ENCODE measurements around the gene PDE4B.

PDE4B gene

GRCh38 chr1:66372522-66373101 is 579.9 kb downstream of the PDE4B start:
- FAIRE-seq = no peak

GRCh38 chr1:66373157-66373591 is 580.5 kb downstream of the PDE4B start:
- FAIRE-seq = no peak

GRCh38 chr1:66374148-66374547 is 581.5 kb downstream of the PDE4B start:
- no peak for FAIRE-seq

DNA sequence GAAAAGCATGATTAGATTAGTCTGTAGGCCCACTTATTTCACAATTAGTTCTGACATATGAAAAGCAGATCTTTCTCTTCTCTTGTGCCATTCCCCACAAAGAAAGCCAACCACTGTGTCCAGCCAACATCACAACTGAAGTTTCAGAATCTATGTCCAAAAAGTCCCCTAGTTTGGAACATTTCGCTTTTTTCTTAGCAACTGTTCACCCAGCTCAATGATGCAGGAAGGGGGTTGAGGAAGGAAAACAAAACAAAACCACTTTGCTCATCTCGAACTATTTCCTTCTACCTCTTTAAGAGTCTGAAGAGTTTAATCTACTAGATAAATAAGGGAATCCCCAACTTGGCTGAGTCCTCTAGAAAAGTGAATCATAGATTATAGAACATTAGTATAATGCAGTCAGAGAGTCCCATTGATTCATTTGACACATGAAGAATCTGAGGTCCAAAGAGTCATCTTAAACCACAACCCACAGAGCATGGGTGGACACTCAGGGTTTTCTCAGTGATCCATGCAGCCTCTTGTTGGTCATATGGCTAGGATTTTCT is 581.9 kb downstream of the PDE4B start:
- FAIRE-seq = no peak

- FAIRE-seq = no peak
Measured at GRCh38 chr1:66375125-66375524, 582.4 kb downstream of the PDE4B start.

DNA sequence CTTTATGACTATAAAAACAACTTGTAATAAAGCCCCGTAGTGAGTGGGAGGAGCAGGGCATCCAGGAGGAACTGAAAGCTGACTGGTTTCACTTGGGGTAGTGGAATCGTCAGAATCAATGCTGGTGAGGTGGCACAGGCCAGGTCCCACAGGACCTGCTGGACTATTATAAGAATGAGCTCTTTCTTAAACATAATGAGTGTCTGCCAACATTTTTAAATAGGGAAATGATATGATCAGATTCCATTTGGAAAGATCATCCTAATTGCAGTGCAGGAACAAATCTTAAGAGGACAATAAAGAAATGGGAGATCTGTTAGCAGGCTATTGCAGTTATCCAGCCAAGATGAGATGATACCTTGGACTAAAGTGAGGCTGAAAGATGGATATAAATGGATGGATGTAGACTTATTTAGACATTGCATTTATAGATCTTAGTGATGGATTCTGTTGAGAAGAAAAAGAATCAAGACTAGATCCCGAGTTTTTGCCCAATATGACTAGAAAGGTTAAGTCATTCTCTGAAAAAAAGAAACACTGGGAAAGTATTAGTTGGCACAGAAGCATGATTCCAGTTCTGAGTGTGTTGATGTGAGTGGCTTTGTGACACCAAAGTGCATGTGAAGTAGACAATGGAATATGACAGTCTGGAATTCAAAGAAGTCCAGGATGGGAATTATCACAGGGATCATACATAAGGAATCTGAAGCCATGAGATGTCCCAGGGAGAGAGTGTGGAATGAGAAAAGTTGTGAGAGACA is 587.9 kb downstream of the PDE4B start:
- no peak for FAIRE-seq

- no peak for FAIRE-seq
Measured at GRCh38 chr1:66381621-66382275, 589.1 kb downstream of the PDE4B start.

GRCh38 chr1:66383168-66383567 is 590.5 kb downstream of the PDE4B start:
- FAIRE-seq = no peak

DNA sequence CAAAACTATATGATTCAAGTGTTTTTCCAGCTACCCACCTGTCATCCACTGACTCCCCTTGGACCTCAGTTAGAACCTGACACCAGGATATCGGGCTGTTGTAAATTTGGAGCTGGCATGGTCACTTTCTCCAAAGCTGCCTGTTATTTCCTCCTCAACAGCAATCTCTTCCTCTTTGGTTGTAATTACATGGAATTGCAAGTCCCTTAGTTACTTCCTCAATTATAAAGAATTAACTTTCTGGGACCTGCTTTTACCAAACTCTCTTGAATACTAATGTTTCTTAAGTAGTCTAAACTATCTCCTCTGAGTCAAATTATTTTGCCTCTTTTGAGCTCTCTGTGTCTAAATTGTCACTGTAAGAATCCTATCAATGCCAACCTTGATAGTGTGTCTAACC is 590.9 kb downstream of the PDE4B start:
- no peak for FAIRE-seq

DNA sequence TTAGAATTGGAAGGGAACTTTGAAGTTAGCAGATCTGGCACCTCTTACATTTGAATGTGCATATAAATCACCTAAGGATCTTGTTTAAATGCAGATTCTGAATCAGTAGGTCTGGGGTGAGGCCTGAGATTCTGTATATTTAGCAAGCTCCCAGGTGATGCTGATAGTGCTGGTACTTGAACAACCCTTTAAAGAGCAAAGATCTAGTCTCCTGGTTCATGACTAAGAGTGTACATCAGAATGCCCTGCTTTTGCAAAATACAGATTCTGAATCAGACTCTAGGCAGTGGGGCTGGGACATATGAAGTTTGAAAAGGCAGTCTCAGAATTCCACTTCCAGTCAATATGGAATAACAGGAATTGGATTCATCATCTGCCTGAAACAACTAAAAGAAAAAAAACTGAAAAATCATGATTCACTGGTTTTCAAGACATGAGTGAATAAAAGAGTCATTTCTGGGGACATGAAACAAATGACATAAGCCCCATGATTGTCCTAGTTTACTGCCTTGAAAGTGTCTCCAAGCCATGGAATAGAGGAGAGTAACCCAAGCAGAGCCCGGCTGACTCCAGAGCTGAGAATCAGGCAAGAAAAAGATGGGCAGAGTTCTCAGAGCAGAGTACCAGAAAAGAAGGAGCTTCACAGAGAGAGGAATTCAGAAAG is 591.7 kb downstream of the PDE4B start:
- no peak for FAIRE-seq

DNA sequence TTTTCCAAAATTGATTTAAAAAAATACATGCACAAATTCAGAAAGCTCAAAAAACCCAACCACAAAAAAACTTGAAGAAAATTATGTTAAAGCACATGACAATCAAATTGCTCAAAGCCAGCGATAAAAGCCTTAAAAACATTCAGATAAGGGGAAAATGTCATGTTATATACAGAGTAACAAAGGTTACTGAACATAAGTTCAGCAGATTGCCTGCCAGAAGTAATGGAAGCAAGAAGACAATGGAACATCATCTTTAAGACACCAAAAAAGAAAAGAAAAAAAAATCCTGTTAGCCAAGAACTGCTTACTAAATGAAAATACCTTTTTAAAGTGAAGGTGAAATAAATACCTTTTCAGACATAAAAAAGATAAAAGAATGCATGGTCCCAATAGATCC is 594.0 kb downstream of the PDE4B start:
- no peak for FAIRE-seq

DNA sequence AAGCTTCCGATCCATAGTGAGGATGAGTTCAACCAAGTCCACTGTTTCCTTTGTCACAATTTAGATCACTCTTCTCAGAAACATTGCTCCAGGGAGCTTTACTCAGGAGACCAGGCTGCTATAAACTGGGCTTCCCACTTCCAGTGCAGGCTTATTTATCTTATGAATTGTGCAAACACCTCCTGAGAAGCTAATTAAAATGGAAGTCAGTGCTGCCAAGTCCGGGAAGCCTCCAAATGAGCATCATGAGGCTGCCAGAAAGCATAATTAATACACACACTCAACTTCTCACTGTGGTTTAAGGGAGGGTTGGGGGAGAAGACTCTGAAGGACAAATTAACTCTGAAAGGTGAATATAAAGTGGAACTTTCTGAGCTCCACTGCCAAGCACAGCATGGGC is 596.2 kb downstream of the PDE4B start:
- FAIRE-seq = no peak

GRCh38 chr1:66393586-66394287 is 601.0 kb downstream of the PDE4B start:
- no peak for FAIRE-seq

DNA sequence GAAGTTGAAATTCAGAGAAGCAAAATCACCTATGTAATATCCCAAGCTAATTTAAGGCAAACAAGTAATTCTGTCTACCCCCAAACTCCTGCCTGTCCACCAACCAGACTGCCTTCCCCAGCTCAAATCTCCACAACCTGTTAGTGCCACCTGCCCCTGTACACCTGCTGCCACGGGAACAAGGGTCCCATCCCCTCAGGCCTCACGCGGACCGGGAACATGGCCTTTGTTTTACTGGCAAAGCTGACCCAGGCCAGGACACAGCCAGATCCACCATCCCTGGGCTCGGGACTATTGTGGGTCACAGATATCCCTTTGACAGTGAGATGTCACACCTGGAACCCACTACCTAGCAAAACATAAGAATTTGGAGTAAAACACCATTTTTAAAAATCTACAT is 601.9 kb downstream of the PDE4B start:
- no peak for FAIRE-seq

DNA sequence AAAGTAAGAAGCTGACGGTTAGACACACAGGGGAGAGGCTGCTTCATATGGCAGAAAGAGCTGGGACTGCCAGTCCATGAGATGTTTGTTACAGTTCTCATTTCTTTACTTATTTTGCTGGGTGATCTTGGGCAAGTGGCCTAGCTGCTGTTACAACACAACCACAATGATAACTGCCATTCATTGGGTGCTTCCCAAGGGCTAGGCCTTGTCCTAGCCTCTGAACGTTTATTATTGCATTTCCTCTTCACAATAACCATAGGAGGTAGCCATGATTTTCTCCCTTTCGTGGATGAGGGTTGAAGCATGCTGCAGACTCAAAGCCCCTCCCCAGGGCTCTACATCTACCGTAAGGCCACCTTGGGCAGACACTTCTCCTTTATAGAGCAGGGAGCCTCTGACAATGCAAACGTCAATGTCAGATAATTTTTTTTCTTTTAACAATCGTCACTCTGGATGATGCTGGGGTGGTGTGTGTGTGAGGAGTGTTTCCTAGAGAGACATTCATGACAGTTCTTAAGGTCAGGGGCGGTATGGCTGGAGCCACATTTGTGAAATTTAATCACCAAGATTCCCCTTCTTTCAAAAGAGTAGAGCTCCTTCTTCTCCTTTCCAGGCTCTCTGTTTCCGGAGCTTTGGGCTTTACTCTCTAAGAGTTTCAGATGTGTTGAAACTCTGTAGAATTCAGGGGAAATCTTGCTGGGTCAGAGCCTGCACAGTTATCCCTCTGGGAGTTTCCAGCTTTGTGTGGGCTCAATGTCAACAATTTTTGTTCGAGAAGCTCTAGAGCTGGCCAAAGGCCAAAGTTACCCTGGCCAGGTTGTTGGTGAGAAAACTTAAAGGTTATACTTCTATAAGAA is 602.7 kb downstream of the PDE4B start:
- no peak for FAIRE-seq

DNA sequence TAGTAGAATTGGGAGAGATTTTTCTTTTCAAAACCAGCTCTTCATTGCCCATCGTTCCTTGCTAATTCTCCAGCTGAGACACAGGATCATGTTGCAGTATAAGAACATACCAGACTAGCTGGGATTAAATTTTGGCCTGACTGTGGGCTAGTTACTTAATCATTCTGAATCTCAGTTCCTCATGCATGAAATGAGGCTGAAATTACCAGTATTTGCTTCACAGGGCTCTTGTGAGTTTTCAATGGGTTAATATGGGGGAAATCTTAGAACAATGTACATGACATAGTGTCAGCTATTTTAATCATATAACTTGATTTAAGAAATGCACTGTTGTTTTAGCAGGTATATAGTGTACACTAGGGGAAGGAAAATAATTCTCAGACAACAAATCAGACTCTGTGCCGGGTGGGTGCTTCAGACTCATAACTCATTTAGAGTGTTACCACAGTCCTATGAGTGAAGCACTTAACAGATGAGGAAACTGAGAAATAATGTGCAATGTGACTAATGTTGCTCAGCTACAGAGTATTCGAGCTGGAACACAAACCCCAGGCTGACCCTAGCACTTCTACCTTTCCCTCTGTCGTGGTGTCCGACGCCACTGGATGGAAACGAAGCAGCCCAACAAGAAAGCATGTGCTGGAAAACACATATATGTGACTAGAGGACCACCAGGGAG is 603.7 kb downstream of the PDE4B start:
- no peak for FAIRE-seq

DNA sequence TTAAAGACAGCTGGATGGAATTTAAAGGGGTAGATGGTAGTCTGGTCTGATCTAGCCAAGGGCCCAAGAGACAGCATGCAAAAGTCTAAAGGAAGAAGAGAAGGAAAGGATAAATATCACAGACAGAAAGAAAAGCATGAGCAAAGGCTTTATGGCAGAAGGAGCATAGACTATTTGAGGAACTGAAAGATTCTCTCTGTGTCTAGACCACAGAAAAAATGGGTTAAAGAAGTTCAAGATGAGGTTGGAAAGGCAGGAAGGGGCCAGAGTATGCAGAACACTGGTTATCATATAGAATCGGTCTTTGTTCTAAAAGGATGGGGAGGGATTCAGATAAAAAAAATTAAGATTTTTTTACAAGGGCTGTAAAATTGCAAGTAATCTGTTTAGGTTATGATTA is 604.5 kb downstream of the PDE4B start:
- FAIRE-seq = no peak

GRCh38 chr1:66399888-66400529 is 607.3 kb downstream of the PDE4B start:
- FAIRE-seq = no peak

- FAIRE-seq = no peak
Measured at GRCh38 chr1:66400660-66401059, 608.0 kb downstream of the PDE4B start.

GRCh38 chr1:66401244-66401643 is 608.5 kb downstream of the PDE4B start:
- FAIRE-seq = no peak

GRCh38 chr1:66402194-66402593 is 609.5 kb downstream of the PDE4B start:
- FAIRE-seq = no peak

Data from A204.1 (cell line).